PC-3 (cell line): Measurements from ENCODE around the gene ZNRF1. TPM values are rescaled to one million over a fixed set of nuclear protein-coding genes. Genes with fewer than 3 reads are reported as not detected.
"Not testable (repeated sequence)": the region's sequence is repeated elsewhere in the genome, so short reads cannot be mapped to it uniquely, and the experiment has no call there.

ENCODE experiments used
- ATAC-seq: fragments of 200-7000 bp; cut with Tn5 transposase; 2 replicates; pipeline ENCODE4 v1.9.1; 2020; ENCODE audit warnings: mild to moderate bottlenecking, moderate library complexity
- BruUV-seq: library from RNA; stranded (reverse); fragments of 400-500 nt; replicated peaks from 2 replicates; lab custom pipeline; 2021; lab: Mats Ljungman, UMichigan
- CTCF ChIA-PET: fragments of 300-600 bp; sonication (Branson Sonifier 250); formaldehyde crosslinking; loops from one replicate; lab custom pipeline; 2022; ENCODE audit warnings: antibody characterized with exemption; lab: Charles Lee
- POLR2A ChIA-PET: fragments of 300-600 bp; sonication (Branson Sonifier 250); formaldehyde crosslinking; loops from one replicate; lab custom pipeline; 2022; ENCODE audit warnings: antibody characterized with exemption; ENCODE audit not compliant: unreplicated experiment; lab: Charles Lee
- DNase-seq: peaks from one replicate; pipeline ENCODE4 v3.0.0-alpha.2; 2015
- H2AFZ ChIP-seq: fragments of 300-600 bp; sonication (generic); 2 replicates; pipeline ENCODE4 v1.6.0; 2016; ENCODE audit warnings: antibody characterized with exemption, low read length
- H3F3A ChIP-seq: fragments of 300-600 bp; sonication (generic); one replicate; pipeline ENCODE4 v1.6.0; 2017; ENCODE audit warnings: antibody characterized with exemption, low read length, control low read depth, mild to moderate bottlenecking; ENCODE audit not compliant: unreplicated experiment
- H3K27ac ChIP-seq: fragments of 300-600 bp; sonication (generic); 2 replicates; pipeline ENCODE4 v1.5.1; 2016; ENCODE audit warnings: mild to moderate bottlenecking, low read length
- H3K27me3 ChIP-seq: fragments of 300-600 bp; sonication (generic); 2 replicates; pipeline ENCODE4 v1.6.1; 2016; ENCODE audit warnings: low read length, mixed read lengths
- H3K36me3 ChIP-seq: fragments of 300-600 bp; sonication (generic); 2 replicates; pipeline ENCODE4 v1.6.1; 2016; ENCODE audit warnings: low read depth, mixed run types, low read length, mixed read lengths
- H3K4me1 ChIP-seq: fragments of 300-600 bp; sonication (generic); 2 replicates; pipeline ENCODE4 v1.5.1; 2016; ENCODE audit warnings: low read length; ENCODE audit not compliant: insufficient read depth
- H3K4me2 ChIP-seq: fragments of 300-600 bp; sonication (generic); 2 replicates; pipeline ENCODE4 v1.6.0; 2016; ENCODE audit warnings: low read length
- H3K4me3 ChIP-seq: fragments of 300-600 bp; sonication (generic); 2 replicates; pipeline ENCODE4 v1.5.1; 2016; ENCODE audit warnings: mild to moderate bottlenecking, low read length, mixed read lengths
- H3K79me2 ChIP-seq: fragments of 300-600 bp; sonication (generic); 2 replicates; pipeline ENCODE4 v1.6.1; 2017; ENCODE audit warnings: low read length, mixed read lengths
- H3K9ac ChIP-seq: fragments of 300-600 bp; sonication (generic); 2 replicates; pipeline ENCODE4 v1.6.0; 2016; ENCODE audit warnings: mild to moderate bottlenecking, low read length
- H3K9me2 ChIP-seq: fragments of 300-600 bp; sonication (generic); replicated peaks from 2 replicates; pipeline ENCODE4 v1.6.1; 2016; ENCODE audit warnings: mixed run types, low read length, mixed read lengths
- H3K9me3 ChIP-seq: fragments of 300-600 bp; sonication (generic); 2 replicates; pipeline ENCODE4 v1.6.1; 2016; ENCODE audit warnings: low read length, mixed read lengths
- H4K20me1 ChIP-seq: fragments of 300-600 bp; sonication (generic); 2 replicates; pipeline ENCODE4 v1.6.1; 2016; ENCODE audit warnings: low read length, mixed read lengths
- EZH2 ChIP-seq: fragments of 300-600 bp; sonication (generic); IDR thresholded peaks from one replicate; pipeline ENCODE4 v1.6.1; 2017; ENCODE audit warnings: antibody characterized with exemption, mild to moderate bottlenecking, low read length; ENCODE audit not compliant: unreplicated experiment
- EZH2phosphoT487 ChIP-seq: fragments of 300-600 bp; sonication (generic); IDR thresholded peaks from 2 replicates; pipeline ENCODE4 v1.6.1; 2018; ENCODE audit warnings: mild to moderate bottlenecking, antibody characterized with exemption, low read length, borderline replicate concordance
- intact Hi-C: fragments of 100-400 bp; cut with micrococcal nuclease; formaldehyde crosslinking; loops from 2 replicates; pipeline ENCODE4 v1.9.0; 2023
- total RNA-seq: library from RNA; depleted of rRNA; stranded (reverse); fragments of >200 nt; gene quantifications from 2 replicates; pipeline ENCODE4 v1.2.3, GENCODE V29; 2014
- TF ChIP-seq, protein P1 (sequence below): fragments of 300-600 bp; sonication (generic); conservative IDR thresholded peaks from 2 replicates; pipeline ENCODE4 v1.5.1; 2017; ENCODE audit warnings: antibody characterized with exemption, low read depth, mild to moderate bottlenecking, low read length

ZNRF1 gene
- total RNA-seq, 1 experiment from 2014 or later, result 60.4 TPM

DNA sequence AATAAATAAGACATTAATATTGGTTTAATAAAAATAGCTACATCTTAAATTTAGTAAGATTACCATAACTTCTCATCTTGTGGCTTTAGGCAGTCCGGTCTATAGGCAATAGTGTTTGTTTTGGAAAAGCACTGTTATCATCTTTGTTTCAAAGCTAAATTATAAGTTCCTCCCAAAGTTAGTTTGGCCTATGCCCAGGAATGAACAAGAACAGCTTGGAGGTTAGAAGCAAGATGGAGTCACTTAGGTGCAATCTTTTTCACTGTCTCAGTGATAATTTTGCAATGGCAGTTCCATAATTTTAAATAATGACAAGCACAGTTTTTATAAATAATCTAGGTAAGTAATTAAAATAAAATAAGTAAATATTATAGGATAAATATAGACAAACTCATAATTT, 123.8 kb downstream of the ZNRF1 start:
- no peak for DNase-seq
- no peaks in the 10 kb centered on the region for H3K36me3 ChIP-seq
- ChIA-PET CTCF (interaction anchor here (0.6 kb wide), 1 partner anchor 394 kb away, joined by 3 read pairs; no protein-coding TSS in a partner anchor), POLR2A (no interaction called here)
- no peak overlapping the region for H3K9ac ChIP-seq
- H3K9me2 ChIP-seq, result no peaks in the 10 kb centered on the region
- no peaks in the 10 kb centered on the region for H3F3A ChIP-seq
- no peak overlapping the region for H2AFZ ChIP-seq
- H3K4me2 ChIP-seq, result no peak overlapping the region
- no peaks in the 10 kb centered on the region for H4K20me1 ChIP-seq
- H3K9me3 ChIP-seq, result peaks cover 8% of the 10 kb centered on the region; the same call in 1 of the 2 replicates
- TF ChIP-seq, protein P1, sequence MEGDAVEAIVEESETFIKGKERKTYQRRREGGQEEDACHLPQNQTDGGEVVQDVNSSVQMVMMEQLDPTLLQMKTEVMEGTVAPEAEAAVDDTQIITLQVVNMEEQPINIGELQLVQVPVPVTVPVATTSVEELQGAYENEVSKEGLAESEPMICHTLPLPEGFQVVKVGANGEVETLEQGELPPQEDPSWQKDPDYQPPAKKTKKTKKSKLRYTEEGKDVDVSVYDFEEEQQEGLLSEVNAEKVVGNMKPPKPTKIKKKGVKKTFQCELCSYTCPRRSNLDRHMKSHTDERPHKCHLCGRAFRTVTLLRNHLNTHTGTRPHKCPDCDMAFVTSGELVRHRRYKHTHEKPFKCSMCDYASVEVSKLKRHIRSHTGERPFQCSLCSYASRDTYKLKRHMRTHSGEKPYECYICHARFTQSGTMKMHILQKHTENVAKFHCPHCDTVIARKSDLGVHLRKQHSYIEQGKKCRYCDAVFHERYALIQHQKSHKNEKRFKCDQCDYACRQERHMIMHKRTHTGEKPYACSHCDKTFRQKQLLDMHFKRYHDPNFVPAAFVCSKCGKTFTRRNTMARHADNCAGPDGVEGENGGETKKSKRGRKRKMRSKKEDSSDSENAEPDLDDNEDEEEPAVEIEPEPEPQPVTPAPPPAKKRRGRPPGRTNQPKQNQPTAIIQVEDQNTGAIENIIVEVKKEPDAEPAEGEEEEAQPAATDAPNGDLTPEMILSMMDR, result no peak
- TF ChIP-seq EZH2phosphoT487 (no peak), EZH2 (no peak)
- no peaks in the 10 kb centered on the region for H3K79me2 ChIP-seq
- no peaks in the 10 kb centered on the region for H3K4me1 ChIP-seq
- BruUV-seq, result no TSS peak
- H3K27ac ChIP-seq, result no peak overlapping the region
- intact Hi-C loops, result no loop called here
- H3K4me3 ChIP-seq, result no peak overlapping the region
- H3K27me3 ChIP-seq, result no peaks in the 10 kb centered on the region
- ATAC-seq, result no peak

- TF ChIP-seq EZH2, result no peak
- TF ChIP-seq, protein P1, result no peak
- TF ChIP-seq EZH2phosphoT487, result no peak
- ChIA-PET CTCF (interaction anchor here (0.6 kb wide), 1 partner anchor 427 kb away, joined by 3 read pairs; no protein-coding TSS in a partner anchor), POLR2A (no interaction called here)
- no peak overlapping the region for H3K4me3 ChIP-seq
- H3K27me3 ChIP-seq, result no peaks in the 10 kb centered on the region
- H3K4me1 ChIP-seq, result no peaks in the 10 kb centered on the region
- ATAC-seq (no peak), DNase-seq (no peak)
- no peaks in the 10 kb centered on the region for H3K36me3 ChIP-seq
- H3K27ac ChIP-seq, result no peak overlapping the region
- no peaks in the 10 kb centered on the region for H3K9me2 ChIP-seq
- intact Hi-C loops, result no loop called here
- no peak overlapping the region for H3K4me2 ChIP-seq
- no TSS peak for BruUV-seq
- H2AFZ ChIP-seq, result no peak overlapping the region
- no peak overlapping the region for H3K9ac ChIP-seq
- no peaks in the 10 kb centered on the region for H4K20me1 ChIP-seq
- no peaks in the 10 kb centered on the region for H3F3A ChIP-seq
- H3K9me3 ChIP-seq, result peaks cover 5% of the 10 kb centered on the region; the same call in 1 of the 2 replicates
- no peaks in the 10 kb centered on the region for H3K79me2 ChIP-seq
These were observed 129.0 kb downstream of the ZNRF1 start for GRCh38 chr16:75127713-75128415.

DNA sequence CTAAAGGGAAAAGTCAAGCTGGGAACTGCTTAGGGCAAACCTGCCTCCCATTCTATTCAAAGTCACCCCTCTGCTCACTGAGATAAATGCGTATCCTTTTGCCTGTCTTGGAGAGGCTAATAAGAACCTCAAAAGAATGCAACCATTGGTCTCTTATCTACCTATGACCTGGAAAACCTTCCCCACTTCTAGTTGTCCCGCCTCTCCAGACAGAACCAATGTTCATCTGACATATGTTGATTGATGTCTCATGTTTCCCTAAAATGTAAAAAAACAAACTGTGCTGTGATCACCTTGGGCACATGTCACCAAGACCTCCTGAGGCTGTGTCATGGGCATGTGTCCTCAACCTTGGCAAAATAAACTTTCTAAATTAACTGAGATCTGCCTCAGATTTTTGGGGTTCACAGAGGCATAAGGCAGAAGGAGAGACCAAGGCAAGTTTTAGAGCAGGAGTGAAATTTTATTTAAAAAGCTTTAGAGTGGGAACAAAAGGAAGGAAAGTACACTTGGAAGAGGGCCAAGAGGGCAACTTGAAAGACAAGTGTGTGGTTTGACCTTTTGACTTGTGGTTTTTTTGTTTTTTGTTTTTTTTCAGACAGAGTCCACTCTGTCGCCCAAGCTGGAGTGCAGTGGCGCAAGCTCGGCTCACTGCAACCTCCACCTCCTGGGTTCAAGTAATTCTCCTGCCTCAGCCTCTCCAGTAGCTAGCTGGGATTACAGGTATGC, 130.8 kb downstream of the ZNRF1 start:
- H3K4me1 ChIP-seq, H3F3A ChIP-seq, H3K9me3 ChIP-seq, CTCF ChIA-PET, H2AFZ ChIP-seq, BruUV-seq, H3K4me3 ChIP-seq, H3K79me2 ChIP-seq, H3K9ac ChIP-seq, H4K20me1 ChIP-seq, H3K9me2 ChIP-seq, H3K27me3 ChIP-seq, H3K4me2 ChIP-seq, intact Hi-C loops, H3K36me3 ChIP-seq, ATAC-seq, POLR2A ChIA-PET, H3K27ac ChIP-seq: not testable (repeated sequence)
- DNase-seq, result peak; percentile 43
